Activated CD4-positive, alpha-beta T cell treated with anti-CD3 and anti-CD28 coated beads for 36 hours (primary cell): Measurements from ENCODE around the gene OCEL1. TPM values are rescaled to one million over a fixed set of nuclear protein-coding genes. Genes with fewer than 3 reads are reported as not detected.

Experiments
- ATAC-seq: fragments of 200-7000 bp; cut with Tn5 transposase; one replicate; pipeline ENCODE4 v1.10.0; 2021; ENCODE audit warnings: mild to moderate bottlenecking, moderate library complexity
- CTCF ChIA-PET: fragments of 350-600 bp; sonication (Branson Sonifier 250); formaldehyde crosslinking; loops from one replicate; lab custom pipeline; 2021; ENCODE audit warnings: antibody characterized with exemption; lab: Charles Lee
- POLR2A ChIA-PET: fragments of 350-600 bp; sonication (Branson Sonifier 250); formaldehyde crosslinking; loops from one replicate; lab custom pipeline; 2021; ENCODE audit warnings: antibody characterized with exemption, inconsistent platforms; lab: Charles Lee
- DNase-seq: peaks from one replicate; pipeline ENCODE4 v3.0.0-alpha.2; 2020
- H3K27ac Mint-ChIP-seq: one replicate; pipeline ENCODE4 v1.8.0; 2021; ENCODE audit warnings: mixed read lengths
- H3K27me3 Mint-ChIP-seq: one replicate; pipeline ENCODE4 v1.8.0; 2021; ENCODE audit warnings: mixed read lengths
- H3K36me3 Mint-ChIP-seq: one replicate; pipeline ENCODE4 v1.8.0; 2021; ENCODE audit warnings: low read depth, mixed read lengths
- H3K4me1 Mint-ChIP-seq: one replicate; pipeline ENCODE4 v1.8.0; 2021; ENCODE audit warnings: mixed read lengths
- H3K4me3 Mint-ChIP-seq: one replicate; pipeline ENCODE4 v1.8.0; 2021; ENCODE audit warnings: mild to moderate bottlenecking, moderate library complexity, mixed read lengths
- H3K9me3 Mint-ChIP-seq: one replicate; pipeline ENCODE4 v1.8.0; 2021; ENCODE audit warnings: low read depth, mixed read lengths
- intact Hi-C, 2 experiments: fragments of 100-400 bp; cut with DNase I in 1 of 2; cut with micrococcal nuclease in 1 of 2; formaldehyde crosslinking; loops; one replicate each; pipeline versions ENCODE4 v1.14.2 to v1.15.1; 2022 to 2024; cut with DNase I, micrococcal nuclease
- total RNA-seq, 2 experiments: library from RNA; stranded (reverse); gene quantifications; one replicate each; pipeline ENCODE4 v1.2.3, GENCODE V29; 2021

OCEL1 gene
- total RNA-seq, 2 experiments from 2014 or later: 10.9 to 11.7 TPM

GRCh38 chr19:17211547-17212446 is 14.2 kb upstream of the OCEL1 start:
- H3K27me3 Mint-ChIP-seq: no peaks in the 10 kb centered on the region
- intact Hi-C loops: no loop called here
- no peak for ATAC-seq
- peaks cover 24% of the 10 kb centered on the region for H3K36me3 Mint-ChIP-seq
- H3K4me1 Mint-ChIP-seq: peaks cover 22% of the 10 kb centered on the region
- no peak for DNase-seq
- ChIA-PET POLR2A (no interaction called here), CTCF (no interaction called here)
- no peak overlapping the region for H3K4me3 Mint-ChIP-seq
- no peak overlapping the region for H3K27ac Mint-ChIP-seq
- no peaks in the 10 kb centered on the region for H3K9me3 Mint-ChIP-seq

- no peaks in the 10 kb centered on the region for H3K27me3 Mint-ChIP-seq
- no peaks in the 10 kb centered on the region for H3K9me3 Mint-ChIP-seq
- ChIA-PET POLR2A (no interaction called here), CTCF (interaction anchor here (0.9 kb wide), 1 partner anchor 47 kb away, joined by 6 read pairs; no protein-coding TSS in a partner anchor)
- H3K36me3 Mint-ChIP-seq: peaks cover 33% of the 10 kb centered on the region
- ATAC-seq (no peak), DNase-seq (no peak)
- peaks cover 22% of the 10 kb centered on the region for H3K4me1 Mint-ChIP-seq
- H3K27ac Mint-ChIP-seq: no peak overlapping the region
- intact Hi-C loops: no loop called here
- no peak overlapping the region for H3K4me3 Mint-ChIP-seq
These were observed 12.7 kb upstream of the OCEL1 start for GRCh38 chr19:17213334-17213733.

- Mint-ChIP-seq H3K27me3 (no peaks in the 10 kb centered on the region), H3K4me1 (peaks cover 19% of the 10 kb centered on the region), H3K4me3 (peak overlapping the region; percentile 80), H3K27ac (peak overlapping the region; percentile 95), H3K9me3 (no peaks in the 10 kb centered on the region), H3K36me3 (peaks cover 29% of the 10 kb centered on the region)
- intact Hi-C loops: loop anchor here (1.0 to 5.0 kb wide), 10 partner anchors 12 to 206 kb away; partner anchors contain the start of genes BABAM1 (in 2 of the 2), HAUS8 (in 2 of the 2), MYO9B (in 2 of the 2) and OCEL1 (in 2 of the 2)
- ATAC-seq (no peak), DNase-seq (no peak)
- CTCF ChIA-PET: interaction anchor here (0.5 to 1.7 kb wide), 8 partner anchors 9 to 114 kb away, joined by 3 to 5 read pairs (median 3); partner anchors contain the start of gene BABAM1
- POLR2A ChIA-PET: interaction anchor here (0.6 to 1.3 kb wide), 6 partner anchors 11 to 191 kb away, joined by 3 to 4 read pairs (median 3); partner anchors contain the start of genes BST2 and OCEL1
These were observed 11.4 kb upstream of the OCEL1 start for GRCh38 chr19:17214508-17215126.

GRCh38 chr19:17215127-17215971 is 10.7 kb upstream of the OCEL1 start, which contains the start of gene USE1:
USE1 (plus strand) TSS chr19:17215357; CDS start chr19:17215406, 49 bp downstream.
- DNase-seq (peak; percentile 93), ATAC-seq (peak; percentile 97)
- Mint-ChIP-seq H3K4me3 (peak within 1 kb of the TSS; percentile 80), H3K27ac (peak within 1 kb of the TSS; percentile 95), H3K27me3 (no peaks in the 10 kb centered on the region), H3K9me3 (no peaks in the 10 kb centered on the region), H3K4me1 (peaks cover 21% of the 10 kb centered on the region), H3K36me3 (peaks cover 26% of the 10 kb centered on the region)
- intact Hi-C loops: loop anchor here (1.0 to 5.0 kb wide), 10 partner anchors 11 to 205 kb away; partner anchors contain the start of genes BABAM1 (in 2 of the 2), HAUS8 (in 2 of the 2), MYO9B (in 2 of the 2) and OCEL1 (in 2 of the 2)
- POLR2A ChIA-PET: interaction anchor here (0.6 to 1.3 kb wide), 6 partner anchors 10 to 190 kb away, joined by 3 to 4 read pairs (median 3); partner anchors contain the start of genes BST2 and OCEL1
- CTCF ChIA-PET: interaction anchor here (0.5 to 1.7 kb wide), 10 partner anchors 10 to 113 kb away, joined by 3 to 5 read pairs (median 4); partner anchors contain the start of gene BABAM1

- CTCF ChIA-PET: interaction anchor here (0.7 to 1.7 kb wide), 5 partner anchors 12 to 124 kb away, joined by 3 to 5 read pairs (median 5); partner anchors contain the start of gene BABAM1
- Mint-ChIP-seq H3K9me3 (no peaks in the 10 kb centered on the region), H3K27ac (peak overlapping the region; percentile 95), H3K27me3 (no peaks in the 10 kb centered on the region), H3K4me3 (peak overlapping the region; percentile 80), H3K36me3 (peaks cover 25% of the 10 kb centered on the region), H3K4me1 (peaks cover 22% of the 10 kb centered on the region)
- DNase-seq (no peak), ATAC-seq (no peak)
- intact Hi-C loops: loop anchor here in 1 of 2 experiments (5.0 kb wide), 1 partner anchor 139 kb away; the partner anchor contains the start of genes HAUS8 and MYO9B
- POLR2A ChIA-PET: interaction anchor here (1.0 to 1.2 kb wide), 2 partner anchors 10 to 189 kb away, joined by 3 read pairs; partner anchors contain the start of genes BST2 and OCEL1
These were observed 9.9 kb upstream of the OCEL1 start for GRCh38 chr19:17216058-17216670.

- POLR2A ChIA-PET: no interaction called here
- intact Hi-C loops: loop anchor here in 1 of 2 experiments (5.0 kb wide), 1 partner anchor 142 kb away; the partner anchor contains the start of genes HAUS8 and MYO9B
These were observed 6.7 kb upstream of the OCEL1 start for GRCh38 chr19:17219286-17219685.

GRCh38 chr19:17220207-17220758 is 5.7 kb upstream of the OCEL1 start:
- Mint-ChIP-seq H3K9me3 (no peaks in the 10 kb centered on the region), H3K27me3 (no peaks in the 10 kb centered on the region), H3K36me3 (peaks cover 24% of the 10 kb centered on the region), H3K4me3 (no peak overlapping the region), H3K4me1 (peaks cover 15% of the 10 kb centered on the region), H3K27ac (no peak overlapping the region)
- DNase-seq (peak; percentile 50), ATAC-seq (peak; percentile 15)
- POLR2A ChIA-PET: interaction anchor here (0.6 kb wide), 1 partner anchor 83 kb away, joined by 3 read pairs; the partner anchor contains the start of gene ABHD8
- CTCF ChIA-PET: interaction anchor here (0.6 kb wide), 3 partner anchors 14 to 575 kb away, joined by 3 to 5 read pairs (median 3); partner anchors contain the start of gene B3GNT3
- intact Hi-C loops: no loop called here

More at GRCh38 chr19:17219286-17219685, 6.7 kb upstream of the OCEL1 start:
- ATAC-seq (no peak), DNase-seq (no peak)
- Mint-ChIP-seq H3K9me3 (no peaks in the 10 kb centered on the region), H3K4me1 (peaks cover 22% of the 10 kb centered on the region), H3K4me3 (no peak overlapping the region), H3K27ac (no peak overlapping the region), H3K27me3 (no peaks in the 10 kb centered on the region), H3K36me3 (peaks cover 25% of the 10 kb centered on the region)
- CTCF ChIA-PET: no interaction called here

- ATAC-seq: no peak
- ChIA-PET CTCF (no interaction called here), POLR2A (no interaction called here)
- H3K27ac Mint-ChIP-seq: no peak overlapping the region
- H3K36me3 Mint-ChIP-seq: peaks cover 4% of the 10 kb centered on the region
- intact Hi-C loops: loop anchor here in 1 of 2 experiments (5.0 kb wide), 1 partner anchor 753 kb away; the partner anchor contains the start of gene EPS15L1
- H3K27me3 Mint-ChIP-seq: no peaks in the 10 kb centered on the region
- H3K4me3 Mint-ChIP-seq: peak overlapping the region; percentile 80
- peaks cover 11% of the 10 kb centered on the region for H3K4me1 Mint-ChIP-seq
- no peaks in the 10 kb centered on the region for H3K9me3 Mint-ChIP-seq
- no peak for DNase-seq
These were observed 973 bp upstream of the OCEL1 start for GRCh38 chr19:17225053-17225452.

GRCh38 chr19:17227798-17228367 is 1.9 kb downstream of the OCEL1 start:
- ChIA-PET POLR2A (interaction anchor here (1.4 kb wide), 1 partner anchor 8 kb away, joined by 3 read pairs; no protein-coding TSS in a partner anchor), CTCF (interaction anchor here (1.0 kb wide), 1 partner anchor 13 kb away, joined by 5 read pairs; the partner anchor contains the start of gene USE1)
- Mint-ChIP-seq H3K4me1 (peaks cover 7% of the 10 kb centered on the region), H3K9me3 (no peaks in the 10 kb centered on the region), H3K36me3 (peaks cover 4% of the 10 kb centered on the region), H3K27me3 (no peaks in the 10 kb centered on the region), H3K4me3 (peak overlapping the region; percentile 80), H3K27ac (no peak overlapping the region)
- intact Hi-C loops: loop anchor here in 1 of 2 experiments (2.0 to 5.0 kb wide), 2 partner anchors 567 to 756 kb away; partner anchors contain the start of genes EPS15L1, SMIM7 and TMEM38A
- ATAC-seq (no peak), DNase-seq (no peak)
